ENCODE data around the gene VSIG4.
"Not testable (repeated sequence)": the region's sequence is repeated elsewhere in the genome, so short reads cannot be mapped to it uniquely, and the experiment has no call there.

VSIG4 gene, protein sequence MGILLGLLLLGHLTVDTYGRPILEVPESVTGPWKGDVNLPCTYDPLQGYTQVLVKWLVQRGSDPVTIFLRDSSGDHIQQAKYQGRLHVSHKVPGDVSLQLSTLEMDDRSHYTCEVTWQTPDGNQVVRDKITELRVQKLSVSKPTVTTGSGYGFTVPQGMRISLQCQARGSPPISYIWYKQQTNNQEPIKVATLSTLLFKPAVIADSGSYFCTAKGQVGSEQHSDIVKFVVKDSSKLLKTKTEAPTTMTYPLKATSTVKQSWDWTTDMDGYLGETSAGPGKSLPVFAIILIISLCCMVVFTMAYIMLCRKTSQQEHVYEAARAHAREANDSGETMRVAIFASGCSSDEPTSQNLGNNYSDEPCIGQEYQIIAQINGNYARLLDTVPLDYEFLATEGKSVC

DNA sequence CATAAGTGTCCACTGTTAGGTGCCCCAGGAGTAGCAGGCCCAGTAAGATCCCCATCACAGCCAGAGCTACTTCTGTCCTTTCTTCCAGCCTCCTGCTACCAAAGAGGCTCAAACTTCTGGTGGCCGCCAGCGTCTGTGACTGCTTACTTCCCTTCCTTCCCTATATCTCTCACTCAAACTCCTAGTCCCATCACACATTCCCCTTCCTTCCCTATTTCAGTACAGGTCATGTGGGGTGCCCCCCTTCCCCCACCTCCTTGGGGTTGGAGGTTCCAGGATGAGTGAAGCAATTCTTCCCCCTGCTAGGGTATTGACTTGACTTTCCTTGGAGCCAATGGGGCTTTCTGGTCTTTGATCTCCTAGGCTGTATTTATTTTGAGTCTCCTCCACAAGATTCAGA lies at the start of gene VSIG4:
VSIG4 (minus strand) TSS at position 137 of the 400 bp plus-strand sequence; CDS start at position 55, 82 bp downstream.
- DNase-seq (ENCODE audit: insufficient read length, low spot score) (no peak), FAIRE-seq (no peak)
- TF ChIP-seq, protein P1, sequence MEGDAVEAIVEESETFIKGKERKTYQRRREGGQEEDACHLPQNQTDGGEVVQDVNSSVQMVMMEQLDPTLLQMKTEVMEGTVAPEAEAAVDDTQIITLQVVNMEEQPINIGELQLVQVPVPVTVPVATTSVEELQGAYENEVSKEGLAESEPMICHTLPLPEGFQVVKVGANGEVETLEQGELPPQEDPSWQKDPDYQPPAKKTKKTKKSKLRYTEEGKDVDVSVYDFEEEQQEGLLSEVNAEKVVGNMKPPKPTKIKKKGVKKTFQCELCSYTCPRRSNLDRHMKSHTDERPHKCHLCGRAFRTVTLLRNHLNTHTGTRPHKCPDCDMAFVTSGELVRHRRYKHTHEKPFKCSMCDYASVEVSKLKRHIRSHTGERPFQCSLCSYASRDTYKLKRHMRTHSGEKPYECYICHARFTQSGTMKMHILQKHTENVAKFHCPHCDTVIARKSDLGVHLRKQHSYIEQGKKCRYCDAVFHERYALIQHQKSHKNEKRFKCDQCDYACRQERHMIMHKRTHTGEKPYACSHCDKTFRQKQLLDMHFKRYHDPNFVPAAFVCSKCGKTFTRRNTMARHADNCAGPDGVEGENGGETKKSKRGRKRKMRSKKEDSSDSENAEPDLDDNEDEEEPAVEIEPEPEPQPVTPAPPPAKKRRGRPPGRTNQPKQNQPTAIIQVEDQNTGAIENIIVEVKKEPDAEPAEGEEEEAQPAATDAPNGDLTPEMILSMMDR (IDR thresholded peaks at IDR 0.05; ENCODE audit: insufficient read depth, missing control alignments), result no peak

DNA sequence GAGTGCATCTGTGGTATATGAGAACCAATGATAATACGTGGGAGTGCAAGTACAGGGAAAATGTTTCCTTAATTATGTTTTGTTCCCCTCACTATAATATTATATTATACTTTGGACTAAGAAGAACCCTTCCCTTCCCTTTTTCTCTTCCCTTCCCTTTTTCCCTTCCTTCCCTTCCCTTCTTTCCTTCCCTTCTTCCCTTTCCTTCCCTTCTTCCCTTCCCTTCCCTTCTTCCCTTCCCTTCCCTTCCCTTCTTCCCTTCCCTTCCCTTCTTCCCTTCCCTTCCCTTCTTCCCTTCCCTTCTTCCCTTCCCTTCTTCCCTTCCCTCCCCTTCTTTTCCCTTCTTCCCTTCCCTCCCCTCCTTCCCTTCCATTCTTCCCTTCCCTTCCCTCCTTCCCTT lies 36.9 kb upstream of the VSIG4 start:
- no peak for FAIRE-seq
- no peak for DNase-seq (ENCODE audit: insufficient read length, low spot score)

DNA sequence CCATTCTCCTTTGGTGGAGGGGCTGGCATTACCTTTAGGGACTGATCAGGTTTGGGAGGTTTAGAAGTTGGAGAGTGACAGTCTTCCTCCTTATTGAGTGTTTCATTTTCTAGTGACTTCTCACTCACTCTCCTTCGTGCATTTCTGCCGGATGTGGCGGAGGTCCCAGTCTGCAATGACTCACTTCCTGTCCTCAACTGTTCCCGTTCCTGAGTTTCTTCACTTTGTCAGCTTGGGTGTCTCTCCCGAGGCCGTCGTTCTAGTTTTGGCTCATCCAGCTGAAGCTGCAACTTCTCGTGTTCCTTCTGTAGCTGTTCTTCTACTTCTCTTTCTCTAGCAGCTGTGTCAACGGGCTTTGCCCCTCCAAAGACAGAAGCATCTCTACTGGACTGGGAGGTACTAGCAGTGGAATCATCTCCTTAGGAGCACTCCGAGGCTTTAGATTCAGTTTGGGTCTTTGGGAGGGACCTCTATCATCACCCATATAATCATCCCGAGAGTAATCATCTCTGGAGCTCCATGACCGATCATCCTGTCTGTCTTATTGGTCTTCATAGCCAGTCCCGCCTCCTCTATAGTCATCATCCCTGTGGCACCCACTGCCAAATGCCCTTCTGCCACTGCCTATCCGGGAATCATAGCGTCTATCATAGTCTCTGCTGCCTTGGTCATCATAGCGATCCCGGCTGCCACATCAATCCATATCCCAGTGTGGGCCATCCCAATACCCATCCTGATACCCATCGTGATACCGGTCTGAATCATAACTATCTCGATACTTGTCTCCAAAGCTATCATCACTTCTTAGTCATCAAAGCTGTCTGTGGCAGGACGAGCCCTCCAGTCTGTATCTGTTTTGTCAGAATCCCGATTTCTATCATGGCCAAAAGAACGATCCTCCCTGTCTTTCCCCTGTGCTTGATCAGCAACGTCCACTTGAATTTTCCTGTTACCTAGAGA lies 35.3 kb upstream of the VSIG4 start:
- DNase-seq (ENCODE audit: insufficient read length, low spot score), result no peak
- TF ChIP-seq, protein P1 (IDR thresholded peaks at IDR 0.05; ENCODE audit: insufficient read depth, missing control alignments), result no peak
- no peak for FAIRE-seq

More for the DNA sequence above, 36.9 kb upstream of the VSIG4 start:
- TF ChIP-seq, protein P1 (IDR thresholded peaks at IDR 0.05; ENCODE audit: insufficient read depth, missing control alignments), result no peak

DNA sequence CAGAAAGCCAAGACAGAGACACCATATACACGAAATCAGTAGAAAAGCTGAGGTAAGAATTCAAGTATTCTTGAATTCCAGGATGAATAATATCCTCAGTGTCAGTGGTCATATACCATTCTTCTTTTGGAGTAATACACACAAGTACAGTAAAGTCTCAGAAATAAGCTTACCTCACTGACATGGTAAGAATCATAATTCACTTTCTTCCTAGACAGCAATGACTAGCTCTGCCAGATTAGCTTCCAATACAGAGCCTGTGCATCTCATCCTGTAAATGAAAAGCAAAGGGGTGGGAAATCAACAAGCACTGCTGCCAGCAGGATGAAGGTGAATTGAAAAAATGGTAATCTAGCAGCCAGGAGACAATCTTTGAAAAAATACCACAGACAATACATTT lies 31.2 kb upstream of the VSIG4 start:
- FAIRE-seq (no peak), DNase-seq (ENCODE audit: insufficient read length, low spot score) (no peak)
- TF ChIP-seq, protein P1 (IDR thresholded peaks at IDR 0.05; ENCODE audit: insufficient read depth, missing control alignments), result no peak

DNA sequence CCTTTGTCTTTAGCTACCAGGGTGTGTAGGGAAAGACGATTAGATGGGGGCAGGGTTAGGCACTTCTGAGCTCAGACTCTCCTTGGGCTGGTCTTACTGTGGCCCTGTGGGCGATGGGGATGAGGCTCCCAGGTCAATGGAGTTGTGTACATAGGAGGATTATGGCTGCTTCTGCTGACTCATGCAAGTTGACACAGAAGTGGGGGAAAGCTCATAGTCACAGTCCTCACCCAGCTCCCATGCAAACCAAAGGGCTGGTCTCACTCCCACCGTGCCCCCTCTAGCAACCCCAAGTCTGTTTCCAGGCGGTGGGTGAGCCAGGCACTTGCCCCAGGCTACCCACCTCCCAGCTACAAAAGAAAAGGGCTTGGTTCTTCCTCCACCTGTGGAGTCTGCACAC lies 24.4 kb upstream of the VSIG4 start:
- TF ChIP-seq, protein P1 (IDR thresholded peaks at IDR 0.05; ENCODE audit: insufficient read depth, missing control alignments), result no peak
- no peak for DNase-seq (ENCODE audit: insufficient read length, low spot score)
- FAIRE-seq, result no peak

- not testable (repeated sequence) for FAIRE-seq; DNase-seq (ENCODE audit: insufficient read length, low spot score)
These were observed 17.1 kb upstream of the VSIG4 start for GRCh38 chrX:66057019-66057418.

DNA sequence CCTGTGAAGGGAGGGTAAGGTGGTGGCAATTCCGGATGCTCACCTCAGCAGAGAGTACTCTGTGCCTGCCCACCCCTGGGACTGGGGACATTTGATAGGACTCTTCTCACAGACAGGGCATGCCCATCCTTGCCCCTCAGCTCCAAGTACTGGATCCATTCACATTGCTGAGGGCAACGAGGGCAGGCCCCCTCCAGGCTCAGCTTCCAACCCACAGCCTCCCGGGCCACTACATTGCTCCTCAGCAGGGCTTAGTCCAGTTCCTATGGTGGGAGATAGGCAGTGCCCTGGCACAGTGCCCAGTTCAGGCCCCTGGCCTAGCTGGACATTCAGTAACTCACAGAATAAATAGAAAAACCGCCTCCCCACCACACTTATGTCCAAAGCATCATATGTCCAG lies 15.1 kb upstream of the VSIG4 start:
- TF ChIP-seq, protein P1 (IDR thresholded peaks at IDR 0.05; ENCODE audit: insufficient read depth, missing control alignments), result no peak
- no peak for DNase-seq (ENCODE audit: insufficient read length, low spot score)
- no peak for FAIRE-seq

Measured in D721Med (cell line).